NOMO-1 (cell line): ENCODE results near the gene SLC4A7.
A peak's percentile ranks its signal among the peaks of the same experiment; 100 is the strongest.
"Not testable (repeated sequence)": the region's sequence is repeated elsewhere in the genome, so short reads cannot be mapped to it uniquely, and the experiment has no call there.

Source experiments
- DNase-seq, 2 experiments: peaks; one replicate each; lab custom pipeline; 2025; ENCODE audit not compliant: unreplicated experiment in 2 of 2; lab: John Stamatoyannopoulos, UW

SLC4A7 gene

GRCh38 chr3:27484015-27484844, at the start of gene SLC4A7:
TSS of gene SLC4A7 (minus strand) at chr3:27484384. CDS start at chr3:27484126, 258 bp downstream.
- DNase-seq: peak; percentile 95 to 98

GRCh38 chr3:27533261-27533607, 49.0 kb upstream of the SLC4A7 start:
- peak; percentile 46 to 61 for DNase-seq

GRCh38 chr3:27532426-27533260, 48.5 kb upstream of the SLC4A7 start:
- DNase-seq: no peak

GRCh38 chr3:27531193-27531751, 47.1 kb upstream of the SLC4A7 start:
- not testable (repeated sequence) for DNase-seq

- peak in 1 of 2 experiments; percentile 52 for DNase-seq
Observed at GRCh38 chr3:27528791-27529190, 44.6 kb upstream of the SLC4A7 start.

GRCh38 chr3:27526614-27527315, 42.6 kb upstream of the SLC4A7 start:
- no peak for DNase-seq

- peak; percentile 34 to 52 for DNase-seq
Observed at GRCh38 chr3:27521872-27522265, 37.7 kb upstream of the SLC4A7 start.

- peak; percentile 76 to 98 for DNase-seq
Observed at GRCh38 chr3:27521179-27521871, 37.1 kb upstream of the SLC4A7 start.

- DNase-seq: no peak
Observed at GRCh38 chr3:27511724-27512422, 27.7 kb upstream of the SLC4A7 start.

- DNase-seq: peak; percentile 87 to 92
Observed at GRCh38 chr3:27509376-27509775, 25.2 kb upstream of the SLC4A7 start.

GRCh38 chr3:27508424-27508823, 24.2 kb upstream of the SLC4A7 start:
- no peak for DNase-seq

GRCh38 chr3:27507515-27508266, 23.5 kb upstream of the SLC4A7 start:
- DNase-seq: no peak

GRCh38 chr3:27507111-27507510, 22.9 kb upstream of the SLC4A7 start:
- DNase-seq: no peak

GRCh38 chr3:27504749-27505148, 20.6 kb upstream of the SLC4A7 start:
- no peak for DNase-seq

GRCh38 chr3:27503526-27503925, 19.3 kb upstream of the SLC4A7 start:
- no peak for DNase-seq

- no peak for DNase-seq
Observed at GRCh38 chr3:27501759-27502158, 17.6 kb upstream of the SLC4A7 start.

- no peak for DNase-seq
Observed at GRCh38 chr3:27500986-27501385, 16.8 kb upstream of the SLC4A7 start.

GRCh38 chr3:27500035-27500434, 15.9 kb upstream of the SLC4A7 start:
- peak; percentile 58 to 73 for DNase-seq

- no peak for DNase-seq
Observed at GRCh38 chr3:27494784-27495183, 10.6 kb upstream of the SLC4A7 start.
